Measurements from ENCODE around the gene UCHL1. TPM values are rescaled to one million over a fixed set of nuclear protein-coding genes. Genes with fewer than 3 reads are reported as not detected.

UCHL1 gene
- total and polyA plus RNA-seq, 4 donors: 0.51 to 2.6 (median 0.70) TPM

DNA sequence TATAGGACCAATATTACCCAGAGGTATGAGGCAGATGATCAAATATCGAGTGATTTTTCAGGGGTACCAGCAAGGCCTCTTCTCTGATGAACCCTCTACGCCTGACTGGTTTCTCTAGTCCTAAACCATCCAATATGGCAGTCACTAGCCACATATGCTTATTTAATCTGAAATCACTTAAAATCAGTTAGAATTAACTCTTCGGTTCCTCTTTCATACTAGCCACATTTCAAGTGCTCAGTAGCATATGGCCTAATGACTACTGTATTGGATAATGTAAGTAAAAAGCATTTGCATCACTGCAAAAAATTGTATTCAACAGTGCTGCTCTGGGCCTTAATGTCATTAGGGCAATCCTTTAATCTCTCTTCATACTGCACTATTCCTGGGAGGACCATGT lies 38.0 kb upstream of the UCHL1 start:
- no peaks in the 10 kb centered on the region for H3K9me3 ChIP-seq (ENCODE audit: control insufficient read depth in 4 of 4, low read length in 3 of 4)
- no peak for DNase-seq (ENCODE audit: low spot score)
- no peak overlapping the region for H3K27ac ChIP-seq (ENCODE audit: low read depth in 1 of 2, low read length in 2 of 2)
- TF ChIP-seq RAD21 (IDR thresholded peaks at IDR 0.05) (no peak), NR2F2 (IDR thresholded peaks at IDR 0.05) (no peak)
- H3K27me3 ChIP-seq (ENCODE audit: control insufficient read depth in 4 of 4, insufficient read depth in 4 of 4, low read length in 3 of 4): no peaks in the 10 kb centered on the region
- H3K9ac ChIP-seq (ENCODE audit: low read depth in 1 of 2, low read length in 2 of 2): no peak overlapping the region
- 96% methylated on average over 3 of the region's 3 CpGs for WGBS
- no peaks in the 10 kb centered on the region for H3K36me3 ChIP-seq (ENCODE audit: control insufficient read depth in 4 of 4, insufficient read depth in 3 of 4, low read depth in 1 of 4, low read length in 3 of 4)
- no peak overlapping the region for H3K4me3 ChIP-seq (ENCODE audit: low read depth in 1 of 3, low read length in 3 of 3)
- peaks cover 0 to 18% (median 11%) of the 10 kb centered on the region in 4 donors for H3K4me1 ChIP-seq (ENCODE audit: control insufficient read depth in 4 of 4, insufficient read depth in 4 of 4, low read length in 3 of 4)

DNA sequence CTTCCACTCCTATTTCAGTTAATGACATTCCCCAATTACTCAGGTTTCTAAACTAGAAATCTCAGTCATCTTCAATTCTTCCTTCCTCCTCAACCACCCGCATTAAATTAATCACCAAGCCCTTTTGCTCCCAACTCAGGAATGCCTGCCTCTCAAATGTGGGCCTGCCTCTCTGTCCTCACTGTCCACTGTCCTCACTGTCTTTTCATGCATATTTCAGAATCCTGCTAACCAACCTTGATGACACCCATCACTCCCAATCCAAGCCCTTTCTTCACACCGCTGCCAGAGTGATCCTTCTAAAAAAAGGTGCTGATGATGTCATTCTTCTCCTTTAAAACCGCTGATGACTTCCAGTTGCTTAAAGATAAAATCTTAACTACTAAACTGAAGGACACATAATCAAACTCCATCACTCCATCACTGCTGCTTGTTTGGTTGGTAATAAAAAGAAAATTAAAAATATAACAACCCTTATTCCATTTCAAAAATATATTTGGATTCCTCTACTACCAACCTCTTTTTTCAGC lies 37.2 kb upstream of the UCHL1 start:
- Histone ChIP-seq H3K9ac (ENCODE audit: low read depth in 1 of 2, low read length in 2 of 2) (no peak overlapping the region), H3K36me3 (ENCODE audit: control insufficient read depth in 4 of 4, insufficient read depth in 3 of 4, low read depth in 1 of 4, low read length in 3 of 4) (no peaks in the 10 kb centered on the region), H3K27ac (ENCODE audit: low read depth in 1 of 2, low read length in 2 of 2) (no peak overlapping the region), H3K4me1 (ENCODE audit: control insufficient read depth in 4 of 4, insufficient read depth in 4 of 4, low read length in 3 of 4) (peaks cover 0 to 15% (median 10%) of the 10 kb centered on the region in 4 donors), H3K9me3 (ENCODE audit: control insufficient read depth in 4 of 4, low read length in 3 of 4) (no peaks in the 10 kb centered on the region), H3K27me3 (ENCODE audit: control insufficient read depth in 4 of 4, insufficient read depth in 4 of 4, low read length in 3 of 4) (no peaks in the 10 kb centered on the region), H3K4me3 (ENCODE audit: low read depth in 1 of 3, low read length in 3 of 3) (no peak overlapping the region)
- TF ChIP-seq FOXA1 (IDR thresholded peaks at IDR 0.05): no peak
- no peak for TF ChIP-seq YY1 (IDR thresholded peaks at IDR 0.05)
- TF ChIP-seq, protein P1, sequence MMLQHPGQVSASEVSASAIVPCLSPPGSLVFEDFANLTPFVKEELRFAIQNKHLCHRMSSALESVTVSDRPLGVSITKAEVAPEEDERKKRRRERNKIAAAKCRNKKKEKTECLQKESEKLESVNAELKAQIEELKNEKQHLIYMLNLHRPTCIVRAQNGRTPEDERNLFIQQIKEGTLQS (IDR thresholded peaks at IDR 0.05): no peak
- TF ChIP-seq, protein P2, sequence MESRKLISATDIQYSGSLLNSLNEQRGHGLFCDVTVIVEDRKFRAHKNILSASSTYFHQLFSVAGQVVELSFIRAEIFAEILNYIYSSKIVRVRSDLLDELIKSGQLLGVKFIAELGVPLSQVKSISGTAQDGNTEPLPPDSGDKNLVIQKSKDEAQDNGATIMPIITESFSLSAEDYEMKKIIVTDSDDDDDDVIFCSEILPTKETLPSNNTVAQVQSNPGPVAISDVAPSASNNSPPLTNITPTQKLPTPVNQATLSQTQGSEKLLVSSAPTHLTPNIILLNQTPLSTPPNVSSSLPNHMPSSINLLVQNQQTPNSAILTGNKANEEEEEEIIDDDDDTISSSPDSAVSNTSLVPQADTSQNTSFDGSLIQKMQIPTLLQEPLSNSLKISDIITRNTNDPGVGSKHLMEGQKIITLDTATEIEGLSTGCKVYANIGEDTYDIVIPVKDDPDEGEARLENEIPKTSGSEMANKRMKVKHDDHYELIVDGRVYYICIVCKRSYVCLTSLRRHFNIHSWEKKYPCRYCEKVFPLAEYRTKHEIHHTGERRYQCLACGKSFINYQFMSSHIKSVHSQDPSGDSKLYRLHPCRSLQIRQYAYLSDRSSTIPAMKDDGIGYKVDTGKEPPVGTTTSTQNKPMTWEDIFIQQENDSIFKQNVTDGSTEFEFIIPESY (IDR thresholded peaks at IDR 0.05): no peak
- TF ChIP-seq EGR1 (IDR thresholded peaks at IDR 0.05; ENCODE audit: low read depth in 2 of 2): no peak
- no peak for TF ChIP-seq RAD21 (IDR thresholded peaks at IDR 0.05)
- TF ChIP-seq, protein P3, sequence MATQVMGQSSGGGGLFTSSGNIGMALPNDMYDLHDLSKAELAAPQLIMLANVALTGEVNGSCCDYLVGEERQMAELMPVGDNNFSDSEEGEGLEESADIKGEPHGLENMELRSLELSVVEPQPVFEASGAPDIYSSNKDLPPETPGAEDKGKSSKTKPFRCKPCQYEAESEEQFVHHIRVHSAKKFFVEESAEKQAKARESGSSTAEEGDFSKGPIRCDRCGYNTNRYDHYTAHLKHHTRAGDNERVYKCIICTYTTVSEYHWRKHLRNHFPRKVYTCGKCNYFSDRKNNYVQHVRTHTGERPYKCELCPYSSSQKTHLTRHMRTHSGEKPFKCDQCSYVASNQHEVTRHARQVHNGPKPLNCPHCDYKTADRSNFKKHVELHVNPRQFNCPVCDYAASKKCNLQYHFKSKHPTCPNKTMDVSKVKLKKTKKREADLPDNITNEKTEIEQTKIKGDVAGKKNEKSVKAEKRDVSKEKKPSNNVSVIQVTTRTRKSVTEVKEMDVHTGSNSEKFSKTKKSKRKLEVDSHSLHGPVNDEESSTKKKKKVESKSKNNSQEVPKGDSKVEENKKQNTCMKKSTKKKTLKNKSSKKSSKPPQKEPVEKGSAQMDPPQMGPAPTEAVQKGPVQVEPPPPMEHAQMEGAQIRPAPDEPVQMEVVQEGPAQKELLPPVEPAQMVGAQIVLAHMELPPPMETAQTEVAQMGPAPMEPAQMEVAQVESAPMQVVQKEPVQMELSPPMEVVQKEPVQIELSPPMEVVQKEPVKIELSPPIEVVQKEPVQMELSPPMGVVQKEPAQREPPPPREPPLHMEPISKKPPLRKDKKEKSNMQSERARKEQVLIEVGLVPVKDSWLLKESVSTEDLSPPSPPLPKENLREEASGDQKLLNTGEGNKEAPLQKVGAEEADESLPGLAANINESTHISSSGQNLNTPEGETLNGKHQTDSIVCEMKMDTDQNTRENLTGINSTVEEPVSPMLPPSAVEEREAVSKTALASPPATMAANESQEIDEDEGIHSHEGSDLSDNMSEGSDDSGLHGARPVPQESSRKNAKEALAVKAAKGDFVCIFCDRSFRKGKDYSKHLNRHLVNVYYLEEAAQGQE (IDR thresholded peaks at IDR 0.05): no peak
- TF ChIP-seq, protein P4, sequence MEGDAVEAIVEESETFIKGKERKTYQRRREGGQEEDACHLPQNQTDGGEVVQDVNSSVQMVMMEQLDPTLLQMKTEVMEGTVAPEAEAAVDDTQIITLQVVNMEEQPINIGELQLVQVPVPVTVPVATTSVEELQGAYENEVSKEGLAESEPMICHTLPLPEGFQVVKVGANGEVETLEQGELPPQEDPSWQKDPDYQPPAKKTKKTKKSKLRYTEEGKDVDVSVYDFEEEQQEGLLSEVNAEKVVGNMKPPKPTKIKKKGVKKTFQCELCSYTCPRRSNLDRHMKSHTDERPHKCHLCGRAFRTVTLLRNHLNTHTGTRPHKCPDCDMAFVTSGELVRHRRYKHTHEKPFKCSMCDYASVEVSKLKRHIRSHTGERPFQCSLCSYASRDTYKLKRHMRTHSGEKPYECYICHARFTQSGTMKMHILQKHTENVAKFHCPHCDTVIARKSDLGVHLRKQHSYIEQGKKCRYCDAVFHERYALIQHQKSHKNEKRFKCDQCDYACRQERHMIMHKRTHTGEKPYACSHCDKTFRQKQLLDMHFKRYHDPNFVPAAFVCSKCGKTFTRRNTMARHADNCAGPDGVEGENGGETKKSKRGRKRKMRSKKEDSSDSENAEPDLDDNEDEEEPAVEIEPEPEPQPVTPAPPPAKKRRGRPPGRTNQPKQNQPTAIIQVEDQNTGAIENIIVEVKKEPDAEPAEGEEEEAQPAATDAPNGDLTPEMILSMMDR (IDR thresholded peaks at IDR 0.05; ENCODE audit: low read depth, low read length, missing input control): no peak
- no peak for TF ChIP-seq RXRA (IDR thresholded peaks at IDR 0.05)
- no peak for TF ChIP-seq TAF1 (conservative IDR thresholded peaks at IDR 0.05)
- TF ChIP-seq GABPA (IDR thresholded peaks at IDR 0.05 in 1 of 2, conservative IDR thresholded peaks at IDR 0.05 in 1 of 2): no peak
- TF ChIP-seq NR2F2 (IDR thresholded peaks at IDR 0.05): no peak
- no peak for TF ChIP-seq HNF4G (IDR thresholded peaks at IDR 0.05)
- no peak for TF ChIP-seq FOXA2 (IDR thresholded peaks at IDR 0.05)
- no peak for TF ChIP-seq HNF4A (conservative IDR thresholded peaks at IDR 0.05)
- TF ChIP-seq SP1 (IDR thresholded peaks at IDR 0.05): no peak
- TF ChIP-seq JUND (IDR thresholded peaks at IDR 0.05): no peak
- TF ChIP-seq, protein P5, sequence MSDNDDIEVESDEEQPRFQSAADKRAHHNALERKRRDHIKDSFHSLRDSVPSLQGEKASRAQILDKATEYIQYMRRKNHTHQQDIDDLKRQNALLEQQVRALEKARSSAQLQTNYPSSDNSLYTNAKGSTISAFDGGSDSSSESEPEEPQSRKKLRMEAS (IDR thresholded peaks at IDR 0.05): no peak
- 85% methylated on average over 3 of the region's 3 CpGs for WGBS
- no peak for DNase-seq (ENCODE audit: low spot score)
